ENCODE measurements around the gene CENPT.

Gene CENPT

DNA sequence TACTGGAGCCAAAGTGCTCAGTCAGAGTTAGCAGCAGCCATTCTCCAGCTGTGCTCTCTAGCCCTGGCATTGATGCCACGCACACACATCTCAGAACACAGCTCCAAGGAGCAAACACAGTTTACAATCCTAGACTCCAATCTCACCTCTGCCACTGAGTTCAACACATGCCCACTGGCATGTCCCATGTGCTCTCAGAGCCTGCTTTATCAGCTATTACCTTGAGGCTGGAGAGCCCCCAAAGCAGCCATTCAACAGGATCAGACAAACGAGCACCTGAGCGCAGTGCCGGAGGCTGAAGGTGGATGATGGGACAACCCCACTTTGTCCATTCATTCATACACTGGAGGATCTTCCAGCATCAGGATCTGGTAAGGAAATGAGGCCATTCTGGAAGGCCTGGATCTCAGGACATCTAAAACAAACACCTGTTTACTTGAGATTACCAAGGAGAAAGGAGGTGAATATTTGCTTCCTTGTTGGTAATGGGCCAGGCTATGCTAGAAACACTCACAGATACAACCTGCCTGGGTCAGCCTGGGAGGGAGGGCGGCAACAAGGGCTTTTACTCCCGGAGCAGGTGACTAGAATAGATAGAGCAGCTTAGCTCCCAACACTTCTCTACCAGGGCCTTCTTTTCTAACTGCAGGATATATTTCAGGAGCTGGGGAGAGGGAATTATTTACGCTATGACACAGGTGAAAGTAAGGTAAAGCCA is 66.5 kb downstream of the CENPT start:
- H3K9me3 ChIP-seq (ENCODE audit: insufficient read depth, low read length) = no peaks in the 10 kb centered on the region
- TF ChIP-seq EZH2phosphoT487 (conservative IDR thresholded peaks at IDR 0.05; ENCODE audit: low read length) = no peak
- TF ChIP-seq, protein P1, sequence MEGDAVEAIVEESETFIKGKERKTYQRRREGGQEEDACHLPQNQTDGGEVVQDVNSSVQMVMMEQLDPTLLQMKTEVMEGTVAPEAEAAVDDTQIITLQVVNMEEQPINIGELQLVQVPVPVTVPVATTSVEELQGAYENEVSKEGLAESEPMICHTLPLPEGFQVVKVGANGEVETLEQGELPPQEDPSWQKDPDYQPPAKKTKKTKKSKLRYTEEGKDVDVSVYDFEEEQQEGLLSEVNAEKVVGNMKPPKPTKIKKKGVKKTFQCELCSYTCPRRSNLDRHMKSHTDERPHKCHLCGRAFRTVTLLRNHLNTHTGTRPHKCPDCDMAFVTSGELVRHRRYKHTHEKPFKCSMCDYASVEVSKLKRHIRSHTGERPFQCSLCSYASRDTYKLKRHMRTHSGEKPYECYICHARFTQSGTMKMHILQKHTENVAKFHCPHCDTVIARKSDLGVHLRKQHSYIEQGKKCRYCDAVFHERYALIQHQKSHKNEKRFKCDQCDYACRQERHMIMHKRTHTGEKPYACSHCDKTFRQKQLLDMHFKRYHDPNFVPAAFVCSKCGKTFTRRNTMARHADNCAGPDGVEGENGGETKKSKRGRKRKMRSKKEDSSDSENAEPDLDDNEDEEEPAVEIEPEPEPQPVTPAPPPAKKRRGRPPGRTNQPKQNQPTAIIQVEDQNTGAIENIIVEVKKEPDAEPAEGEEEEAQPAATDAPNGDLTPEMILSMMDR (IDR thresholded peaks at IDR 0.05; ENCODE audit: insufficient read depth, low read length, poor library complexity, severe bottlenecking) = no peak
- H3K79me2 ChIP-seq (ENCODE audit: insufficient read depth, low read length) = no peaks in the 10 kb centered on the region
- no peak overlapping the region for H3K27ac ChIP-seq (ENCODE audit: low read depth, low read length)
- no peaks in the 10 kb centered on the region for H3F3A ChIP-seq (ENCODE audit: insufficient read depth)
- H3K36me3 ChIP-seq (ENCODE audit: low read length) = no peaks in the 10 kb centered on the region
- no peaks in the 10 kb centered on the region for H3K9me2 ChIP-seq (replicated peaks; ENCODE audit: insufficient read depth, low read length)
- no peaks in the 10 kb centered on the region for H4K20me1 ChIP-seq (ENCODE audit: low read depth, low read length)
- H3K4me3 ChIP-seq (ENCODE audit: insufficient read depth, low read length, poor library complexity, severe bottlenecking) = no peak overlapping the region
- no peak overlapping the region for H3K9ac ChIP-seq (ENCODE audit: low read length)
- no peak overlapping the region for H3K4me2 ChIP-seq (ENCODE audit: low read depth, low read length, poor library complexity, severe bottlenecking)
- H3K27me3 ChIP-seq (ENCODE audit: low read length) = no peaks in the 10 kb centered on the region
- H2AFZ ChIP-seq (ENCODE audit: low read depth, low read length, severe bottlenecking) = no peak overlapping the region

GRCh38 chr16:67779256-67780014 is 68.1 kb downstream of the CENPT start:
- TF ChIP-seq, protein P1 (IDR thresholded peaks at IDR 0.05; ENCODE audit: insufficient read depth, low read length, poor library complexity, severe bottlenecking) = no peak
- TF ChIP-seq EZH2phosphoT487 (conservative IDR thresholded peaks at IDR 0.05; ENCODE audit: low read length) = no peak
- Histone ChIP-seq H3K9ac (ENCODE audit: low read length) (no peak overlapping the region), H3K4me2 (ENCODE audit: low read depth, low read length, poor library complexity, severe bottlenecking) (no peak overlapping the region), H3K9me3 (ENCODE audit: insufficient read depth, low read length) (no peaks in the 10 kb centered on the region), H4K20me1 (ENCODE audit: low read depth, low read length) (no peaks in the 10 kb centered on the region), H3K27me3 (ENCODE audit: low read length) (no peaks in the 10 kb centered on the region), H2AFZ (ENCODE audit: low read depth, low read length, severe bottlenecking) (no peak overlapping the region), H3K27ac (ENCODE audit: low read depth, low read length) (no peak overlapping the region), H3K36me3 (ENCODE audit: low read length) (no peaks in the 10 kb centered on the region), H3K9me2 (replicated peaks; ENCODE audit: insufficient read depth, low read length) (no peaks in the 10 kb centered on the region), H3K4me3 (ENCODE audit: insufficient read depth, low read length, poor library complexity, severe bottlenecking) (no peak overlapping the region), H3F3A (ENCODE audit: insufficient read depth) (no peaks in the 10 kb centered on the region), H3K79me2 (ENCODE audit: insufficient read depth, low read length) (no peaks in the 10 kb centered on the region)
